ENCODE results near the gene NANS.
"Not testable (repeated sequence)": the region's sequence is repeated elsewhere in the genome, so short reads cannot be mapped to it uniquely, and the experiment has no call there.

Gene NANS

GRCh38 chr9:98018347-98018746 is 38.2 kb upstream of the NANS start:
- Histone ChIP-seq H3K9ac (ENCODE audit: low read depth, low read length, poor library complexity, severe bottlenecking) (no peak overlapping the region), H4K20me1 (ENCODE audit: insufficient read depth, low read length, poor library complexity, severe bottlenecking) (no peaks in the 10 kb centered on the region), H3K27me3 (ENCODE audit: insufficient read depth, low read length, poor library complexity, severe bottlenecking) (no peaks in the 10 kb centered on the region), H3K79me2 (ENCODE audit: insufficient read depth, low read length) (no peaks in the 10 kb centered on the region), H3K9me2 (replicated peaks; ENCODE audit: low read depth, low read length) (no peaks in the 10 kb centered on the region), H3K9me3 (ENCODE audit: insufficient read depth, low read depth, low read length) (no peaks in the 10 kb centered on the region), H2AFZ (ENCODE audit: low read length) (no peak overlapping the region), H3F3A (ENCODE audit: low read depth) (no peaks in the 10 kb centered on the region; the same call in 1 of the 2 replicates), H3K4me1 (ENCODE audit: insufficient read depth, low read length, poor library complexity, severe bottlenecking) (no peaks in the 10 kb centered on the region), H3K4me2 (ENCODE audit: low read depth, low read length, poor library complexity, severe bottlenecking) (no peak overlapping the region), H3K4me3 (ENCODE audit: low read length, poor library complexity, severe bottlenecking) (no peak overlapping the region), H3K36me3 (ENCODE audit: insufficient read depth, low read length) (peaks cover 75% of the 10 kb centered on the region)
- TF ChIP-seq CTCF (conservative IDR thresholded peaks at IDR 0.05; ENCODE audit: low read length) (no peak), EZH2phosphoT487 (IDR thresholded peaks at IDR 0.05; ENCODE audit: borderline replicate concordance) (no peak)

DNA sequence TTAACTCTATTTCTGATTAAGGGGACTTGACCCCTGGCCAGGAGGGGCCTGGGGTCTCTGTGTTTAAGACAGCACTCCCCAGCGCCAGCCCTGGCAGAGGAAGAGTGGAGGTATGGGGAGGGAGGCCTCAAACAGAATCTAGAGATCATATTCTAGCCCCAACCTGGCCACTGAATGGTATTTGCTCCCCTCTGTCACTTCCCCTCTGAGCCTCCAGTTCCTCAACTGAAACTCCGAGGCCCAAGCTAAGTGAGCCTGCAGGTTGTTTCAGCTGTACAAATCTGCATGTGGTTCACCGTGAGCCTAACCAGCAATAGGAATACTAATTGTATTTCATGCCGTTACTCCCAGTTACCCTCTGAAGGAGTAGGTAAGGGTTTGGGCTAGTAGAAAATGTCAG is 37.4 kb upstream of the NANS start:
- Histone ChIP-seq H3F3A (ENCODE audit: low read depth) (no peaks in the 10 kb centered on the region; the same call in 1 of the 2 replicates), H3K9me3 (ENCODE audit: insufficient read depth, low read depth, low read length) (no peaks in the 10 kb centered on the region), H4K20me1 (ENCODE audit: insufficient read depth, low read length, poor library complexity, severe bottlenecking) (no peaks in the 10 kb centered on the region), H3K4me1 (ENCODE audit: insufficient read depth, low read length, poor library complexity, severe bottlenecking) (no peaks in the 10 kb centered on the region), H3K4me2 (ENCODE audit: low read depth, low read length, poor library complexity, severe bottlenecking) (no peak overlapping the region), H2AFZ (ENCODE audit: low read length) (no peak overlapping the region), H3K36me3 (ENCODE audit: insufficient read depth, low read length) (peaks cover 68% of the 10 kb centered on the region), H3K9ac (ENCODE audit: low read depth, low read length, poor library complexity, severe bottlenecking) (no peak overlapping the region), H3K4me3 (ENCODE audit: low read length, poor library complexity, severe bottlenecking) (no peak overlapping the region), H3K27me3 (ENCODE audit: insufficient read depth, low read length, poor library complexity, severe bottlenecking) (no peaks in the 10 kb centered on the region), H3K79me2 (ENCODE audit: insufficient read depth, low read length) (no peaks in the 10 kb centered on the region), H3K9me2 (replicated peaks; ENCODE audit: low read depth, low read length) (no peaks in the 10 kb centered on the region)
- TF ChIP-seq EZH2phosphoT487 (IDR thresholded peaks at IDR 0.05; ENCODE audit: borderline replicate concordance) = no peak
- no peak for TF ChIP-seq CTCF (conservative IDR thresholded peaks at IDR 0.05; ENCODE audit: low read length)

DNA sequence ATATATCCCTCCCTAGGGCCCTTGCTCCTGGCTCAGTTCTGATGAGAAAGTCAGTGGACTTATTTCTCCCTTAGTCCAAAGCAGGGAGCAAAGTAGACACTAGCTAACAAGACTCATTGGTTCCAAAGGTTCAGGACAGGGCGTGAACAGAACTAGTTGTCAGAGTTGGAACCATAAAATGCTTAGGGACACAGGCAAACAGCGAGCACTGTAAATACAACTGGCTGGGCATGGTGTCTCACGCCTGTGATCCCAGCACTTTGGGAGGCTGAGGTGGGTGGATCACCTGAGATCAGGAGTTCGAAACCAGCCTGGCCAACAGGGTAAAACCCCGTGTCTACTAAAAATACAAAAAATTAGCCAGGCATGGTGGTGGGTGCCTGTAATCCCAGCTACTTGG is 36.7 kb upstream of the NANS start:
- H3K4me2 ChIP-seq (ENCODE audit: low read depth, low read length, poor library complexity, severe bottlenecking); H2AFZ ChIP-seq (ENCODE audit: low read length); H3K9ac ChIP-seq (ENCODE audit: low read depth, low read length, poor library complexity, severe bottlenecking); H3K27me3 ChIP-seq (ENCODE audit: insufficient read depth, low read length, poor library complexity, severe bottlenecking); H3K9me3 ChIP-seq (ENCODE audit: insufficient read depth, low read depth, low read length); H3K4me3 ChIP-seq (ENCODE audit: low read length, poor library complexity, severe bottlenecking); H3K4me1 ChIP-seq (ENCODE audit: insufficient read depth, low read length, poor library complexity, severe bottlenecking); H4K20me1 ChIP-seq (ENCODE audit: insufficient read depth, low read length, poor library complexity, severe bottlenecking); H3F3A ChIP-seq (ENCODE audit: low read depth); H3K9me2 ChIP-seq (replicated peaks; ENCODE audit: low read depth, low read length); H3K79me2 ChIP-seq (ENCODE audit: insufficient read depth, low read length): not testable (repeated sequence)
- peaks cover 60% of the 10 kb centered on the region; the same call in 1 of the 2 replicates for H3K36me3 ChIP-seq (ENCODE audit: insufficient read depth, low read length)

GRCh38 chr9:98020476-98021145 is 35.9 kb upstream of the NANS start:
- Histone ChIP-seq H2AFZ (ENCODE audit: low read length) (no peak overlapping the region), H3K4me2 (ENCODE audit: low read depth, low read length, poor library complexity, severe bottlenecking) (no peak overlapping the region), H3K9me3 (ENCODE audit: insufficient read depth, low read depth, low read length) (no peaks in the 10 kb centered on the region), H3K4me3 (ENCODE audit: low read length, poor library complexity, severe bottlenecking) (no peak overlapping the region), H3K79me2 (ENCODE audit: insufficient read depth, low read length) (no peaks in the 10 kb centered on the region), H4K20me1 (ENCODE audit: insufficient read depth, low read length, poor library complexity, severe bottlenecking) (no peaks in the 10 kb centered on the region), H3K27me3 (ENCODE audit: insufficient read depth, low read length, poor library complexity, severe bottlenecking) (no peaks in the 10 kb centered on the region), H3K36me3 (ENCODE audit: insufficient read depth, low read length) (peaks cover 53% of the 10 kb centered on the region; the same call in 1 of the 2 replicates), H3K4me1 (ENCODE audit: insufficient read depth, low read length, poor library complexity, severe bottlenecking) (no peaks in the 10 kb centered on the region), H3K9ac (ENCODE audit: low read depth, low read length, poor library complexity, severe bottlenecking) (no peak overlapping the region), H3F3A (ENCODE audit: low read depth) (no peaks in the 10 kb centered on the region; the same call in 1 of the 2 replicates), H3K9me2 (replicated peaks; ENCODE audit: low read depth, low read length) (no peaks in the 10 kb centered on the region)
- no peak for TF ChIP-seq CTCF (conservative IDR thresholded peaks at IDR 0.05; ENCODE audit: low read length)
